H9 (cell line): ENCODE data around the gene DUSP16. TPM values are rescaled to one million over a fixed set of nuclear protein-coding genes. Genes with fewer than 3 reads are reported as not detected.

Experiments used
- DNase-seq: peaks from one replicate; pipeline ENCODE4 v3.0.0-alpha.2; 2017
- H2AFZ ChIP-seq: one replicate; pipeline ENCODE4 v1.6.1; 2013; ENCODE audit warnings: mild to moderate bottlenecking, low read length, control low read depth, moderate library complexity
- H2AK5ac ChIP-seq: 2 replicates; pipeline ENCODE4 v1.6.1; 2013; ENCODE audit warnings: low read length, control low read depth, mixed read lengths; ENCODE audit not compliant: insufficient read length
- H2BK120ac ChIP-seq: one replicate; pipeline ENCODE4 v1.6.1; 2013; ENCODE audit warnings: low read depth, mild to moderate bottlenecking, low read length, control low read depth, inconsistent platforms; ENCODE audit not compliant: poor library complexity, severe bottlenecking
- H2BK12ac ChIP-seq: 2 replicates; pipeline ENCODE4 v1.6.1; 2013; ENCODE audit warnings: low read length, control low read depth, mixed read lengths, low read depth; ENCODE audit not compliant: insufficient read length
- H2BK15ac ChIP-seq: 2 replicates; pipeline ENCODE4 v1.6.1; 2013; ENCODE audit warnings: low read depth, low read length, control low read depth
- H2BK20ac ChIP-seq: one replicate; pipeline ENCODE4 v1.6.1; 2013; ENCODE audit warnings: low read depth, mild to moderate bottlenecking, low read length, control low read depth, inconsistent platforms; ENCODE audit not compliant: poor library complexity, severe bottlenecking
- H2BK5ac ChIP-seq: 2 replicates; pipeline ENCODE4 v1.6.1; 2013; ENCODE audit warnings: low read length, control low read depth, mixed read lengths; ENCODE audit not compliant: insufficient read length
- H3K14ac ChIP-seq: 2 replicates; pipeline ENCODE4 v1.6.1; 2013; ENCODE audit warnings: low read length, control low read depth; ENCODE audit not compliant: insufficient read depth
- H3K18ac ChIP-seq: 2 replicates; pipeline ENCODE4 v1.6.1; 2013; ENCODE audit warnings: low read depth, mild to moderate bottlenecking, mixed read lengths, low read length, control low read depth; ENCODE audit not compliant: insufficient read length
- H3K23ac ChIP-seq: 2 replicates; pipeline ENCODE4 v1.6.1; 2013; ENCODE audit warnings: low read length, control low read depth, mixed read lengths, low read depth; ENCODE audit not compliant: insufficient read length
- H3K23me2 ChIP-seq: 2 replicates; pipeline ENCODE4 v1.6.1; 2013; ENCODE audit warnings: low read depth, mild to moderate bottlenecking, mixed read lengths, low read length, control low read depth; ENCODE audit not compliant: insufficient read length, poor library complexity, severe bottlenecking
- H3K27ac ChIP-seq: 2 replicates; pipeline ENCODE4 v1.5.1; 2013; ENCODE audit warnings: low read length, control low read depth, mixed read lengths, low read depth; ENCODE audit not compliant: insufficient read length
- H3K27me3 ChIP-seq: 2 replicates; pipeline ENCODE4 v1.6.1; 2013; ENCODE audit warnings: low read length, control low read depth, inconsistent platforms; ENCODE audit not compliant: insufficient read depth
- H3K4ac ChIP-seq: 2 replicates; pipeline ENCODE4 v1.6.1; 2013; ENCODE audit warnings: low read depth, mild to moderate bottlenecking, control low read depth, inconsistent platforms, low read length, moderate library complexity
- H3K4me1 ChIP-seq: 2 replicates; pipeline ENCODE4 v1.6.1; 2013; ENCODE audit warnings: low read length, control low read depth, inconsistent platforms; ENCODE audit not compliant: insufficient read depth
- H3K4me2 ChIP-seq: 2 replicates; pipeline ENCODE4 v1.6.1; 2013; ENCODE audit warnings: low read length, control low read depth, mixed read lengths; ENCODE audit not compliant: insufficient read length, insufficient read depth
- H3K56ac ChIP-seq: 2 replicates; pipeline ENCODE4 v1.6.1; 2013; ENCODE audit warnings: low read depth, mild to moderate bottlenecking, mixed read lengths, low read length, control low read depth; ENCODE audit not compliant: insufficient read length
- H3K79me1 ChIP-seq: 2 replicates; pipeline ENCODE4 v1.6.1; 2013; ENCODE audit warnings: low read depth, mild to moderate bottlenecking, moderate library complexity, low read length, control low read depth, inconsistent platforms; ENCODE audit not compliant: insufficient read depth, poor library complexity, severe bottlenecking
- H3K79me2 ChIP-seq: 2 replicates; pipeline ENCODE4 v1.6.1; 2013; ENCODE audit warnings: low read length, control low read depth, inconsistent platforms; ENCODE audit not compliant: insufficient read depth
- H3K9ac ChIP-seq: 2 replicates; pipeline ENCODE4 v1.6.1; 2013; ENCODE audit warnings: low read length, control low read depth, mixed read lengths; ENCODE audit not compliant: insufficient read length; ENCODE audit errors: extremely low read depth
- H3K9me3 ChIP-seq: one replicate; pipeline ENCODE4 v1.6.1; 2013; ENCODE audit warnings: low read depth, low read length, inconsistent platforms; ENCODE audit not compliant: control insufficient read depth
- H3T11ph ChIP-seq: one replicate; pipeline ENCODE4 v1.6.1; 2013; ENCODE audit warnings: mild to moderate bottlenecking, low read length, control low read depth, inconsistent platforms
- H4K20me1 ChIP-seq: one replicate; pipeline ENCODE4 v1.6.1; 2013; ENCODE audit not compliant: control insufficient read depth, insufficient read length, insufficient read depth
- H4K5ac ChIP-seq: 2 replicates; pipeline ENCODE4 v1.6.1; 2013; ENCODE audit warnings: low read depth, mild to moderate bottlenecking, mixed read lengths, low read length, control low read depth; ENCODE audit not compliant: insufficient read length
- H4K8ac ChIP-seq: replicated peaks from 2 replicates; pipeline ENCODE4 v1.6.1; 2013; ENCODE audit warnings: low read length, control low read depth, mixed read lengths, low read depth; ENCODE audit not compliant: insufficient read length
- H4K91ac ChIP-seq: 2 replicates; pipeline ENCODE4 v1.6.1; 2013; ENCODE audit warnings: low read depth, mild to moderate bottlenecking, moderate library complexity, mixed read lengths, low read length, control low read depth; ENCODE audit not compliant: insufficient read length
- H3K27ac Mint-ChIP-seq, 3 experiments: 2 replicates in 2 of 3; 3 replicates in 1 of 3; pipeline ENCODE4 v1.8.0; 2020 to 2021; ENCODE audit warnings: mixed read lengths in 3 of 3, mild to moderate bottlenecking in 1 of 3, moderate library complexity in 1 of 3
- H3K27me3 Mint-ChIP-seq: 2 replicates; pipeline ENCODE4 v1.8.0; 2021; ENCODE audit warnings: low read depth, mild to moderate bottlenecking, moderate library complexity, mixed read lengths
- H3K36me3 Mint-ChIP-seq, 3 experiments: 2 replicates in 2 of 3; 3 replicates in 1 of 3; pipeline ENCODE4 v1.8.0; 2020 to 2021; ENCODE audit warnings: low read depth in 3 of 3, mixed read lengths in 3 of 3; ENCODE audit not compliant: insufficient read depth in 1 of 3
- H3K4me1 Mint-ChIP-seq, 2 experiments: 2 replicates each; pipeline ENCODE4 v1.8.0; 2020; ENCODE audit warnings: mixed read lengths in 2 of 2
- H3K4me3 Mint-ChIP-seq, 2 experiments: 2 replicates in 1 of 2; 3 replicates in 1 of 2; pipeline ENCODE4 v1.8.0; 2020 to 2021; ENCODE audit warnings: mild to moderate bottlenecking in 2 of 2, mixed read lengths in 2 of 2, moderate library complexity in 1 of 2
- H3K9me3 Mint-ChIP-seq, 2 experiments: 2 replicates in 1 of 2; 3 replicates in 1 of 2; pipeline ENCODE4 v1.8.0; 2020; ENCODE audit warnings: mild to moderate bottlenecking in 2 of 2, mixed read lengths in 2 of 2, moderate library complexity in 1 of 2
- CTCF ChIP-seq: fragments of 200-600 bp; sonication (generic); conservative IDR thresholded peaks from 3 replicates; pipeline ENCODE4 v1.8.0; 2021; ENCODE audit warnings: antibody characterized with exemption, mild to moderate bottlenecking
- WGBS: extraction: QIAGEN DNeasy Blood & Tissue Kit; methylation state at CpG from one replicate; pipeline ENCODE4 v1.1.7; 2013; ENCODE audit warnings: missing lambda C conversion rate, low lambda C conversion rate, mixed read lengths; ENCODE audit not compliant: insufficient read length; ENCODE audit errors: extremely low coverage; 5-methylcytosine and 5-hydroxymethylcytosine counted together
- total RNA-seq: library from RNA; stranded (reverse); gene quantifications from 2 replicates; pipeline ENCODE4 v1.2.1, GENCODE V29; 2021

Gene DUSP16
- total RNA-seq, 1 experiment from 2014 or later = 64.0 TPM

GRCh38 chr12:12518464-12518845 lies 44.2 kb downstream of the DUSP16 start:
- Histone ChIP-seq H2AK5ac (no peak overlapping the region), H3K4ac (no peak overlapping the region), H3K4me1 (peaks cover 10% of the 10 kb centered on the region; the same call in 1 of the 2 replicates), H3K27ac (no peak overlapping the region), H2BK15ac (no peak overlapping the region), H2BK120ac (no peak overlapping the region), H3K23me2 (no peaks in the 10 kb centered on the region), H4K5ac (no peak overlapping the region), H4K91ac (no peak overlapping the region), H3K23ac (no peak overlapping the region), H3K9ac (no peak overlapping the region), H3K18ac (no peak overlapping the region), H2BK5ac (no peak overlapping the region), H2BK20ac (no peak overlapping the region), H3T11ph (no peak overlapping the region), H3K27me3 (no peaks in the 10 kb centered on the region), H4K20me1 (no peaks in the 10 kb centered on the region), H4K8ac (no peak overlapping the region), H3K9me3 (no peaks in the 10 kb centered on the region), H2AFZ (no peak overlapping the region), H3K79me2 (peaks cover 9% of the 10 kb centered on the region; the same call in 1 of the 2 replicates), H2BK12ac (no peak overlapping the region), H3K4me2 (no peak overlapping the region), H3K14ac (no peak overlapping the region), H3K79me1 (no peaks in the 10 kb centered on the region), H3K56ac (no peak overlapping the region)
- peak overlapping the region in 1 of 3 experiments; percentile 87; a peak in 4 of 7 replicates for H3K27ac Mint-ChIP-seq
- peaks cover 7 to 51% (median 45%) of the 10 kb centered on the region in 3 experiments for H3K36me3 Mint-ChIP-seq
- H3K9me3 Mint-ChIP-seq = no peaks in the 10 kb centered on the region
- H3K4me1 Mint-ChIP-seq = peaks cover 50 to 60% of the 10 kb centered on the region in 2 experiments
- WGBS = no CpG with 5 or more reads among the region's 3 CpGs
- DNase-seq = no peak
- TF ChIP-seq CTCF = no peak
- H3K27me3 Mint-ChIP-seq = no peaks in the 10 kb centered on the region
- H3K4me3 Mint-ChIP-seq = no peak overlapping the region
